DND-41 (cell line): Measurements from ENCODE around the gene JCAD.

Experiments
- CTCF ChIP-seq: IDR thresholded peaks from 2 replicates; pipeline ENCODE4 v1.5.1; 2012; ENCODE audit warnings: borderline replicate concordance, low read length, moderate library complexity, mild to moderate bottlenecking; ENCODE audit not compliant: poor library complexity, severe bottlenecking; ENCODE audit errors: extremely low read depth
- EZH2 ChIP-seq: IDR thresholded peaks from 3 replicates; pipeline ENCODE4 v1.6.1; 2012; ENCODE audit warnings: borderline replicate concordance, low read depth, mild to moderate bottlenecking, moderate library complexity, low read length, inconsistent platforms; ENCODE audit not compliant: severe bottlenecking

- no peak for TF ChIP-seq CTCF
- no peak for TF ChIP-seq EZH2
Observed at GRCh38 chr10:30075481-30075880, 16.1 kb upstream of the JCAD start.
